LNCAP (cell line): ENCODE results near the gene SRRM1.

Source experiments
- TF ChIP-seq, protein P1 (sequence below): fragments of 450-650 bp; IDR thresholded peaks from 2 replicates; pipeline ENCODE4 v1.5.1; 2017; ENCODE audit warnings: mild to moderate bottlenecking

SRRM1 gene

DNA sequence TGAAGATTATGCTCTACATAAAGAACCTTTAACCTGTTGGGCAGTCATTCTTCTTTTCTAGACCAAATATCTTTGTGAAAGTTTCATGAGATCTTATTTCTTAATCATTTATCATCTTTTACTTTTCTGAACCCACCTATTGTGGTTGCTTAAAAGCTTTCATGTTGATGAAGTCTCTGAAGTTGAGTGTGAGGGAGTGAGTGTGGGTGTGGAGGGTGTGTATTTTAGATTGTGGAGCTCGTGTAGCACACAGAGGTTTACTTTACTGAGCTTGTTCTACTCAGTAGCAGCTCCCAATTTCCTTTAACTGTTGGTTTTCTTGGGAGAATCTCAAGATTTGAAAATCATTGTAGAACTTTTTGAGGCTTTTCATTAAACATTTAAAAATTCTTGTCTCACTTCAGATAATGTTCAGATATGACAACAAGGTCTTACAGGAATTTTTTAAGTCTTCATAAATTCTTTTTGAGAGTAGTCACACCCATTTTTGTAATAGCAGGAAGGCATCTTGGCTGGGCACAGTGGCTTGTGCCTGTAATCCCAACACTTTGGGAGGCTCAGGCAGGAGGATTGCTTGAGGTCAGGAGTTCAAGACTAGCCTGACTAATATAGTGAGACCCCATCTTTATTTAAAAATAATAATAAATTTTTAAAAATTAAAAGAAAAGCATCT, 17.0 kb downstream of the SRRM1 start:
- TF ChIP-seq, protein P1, sequence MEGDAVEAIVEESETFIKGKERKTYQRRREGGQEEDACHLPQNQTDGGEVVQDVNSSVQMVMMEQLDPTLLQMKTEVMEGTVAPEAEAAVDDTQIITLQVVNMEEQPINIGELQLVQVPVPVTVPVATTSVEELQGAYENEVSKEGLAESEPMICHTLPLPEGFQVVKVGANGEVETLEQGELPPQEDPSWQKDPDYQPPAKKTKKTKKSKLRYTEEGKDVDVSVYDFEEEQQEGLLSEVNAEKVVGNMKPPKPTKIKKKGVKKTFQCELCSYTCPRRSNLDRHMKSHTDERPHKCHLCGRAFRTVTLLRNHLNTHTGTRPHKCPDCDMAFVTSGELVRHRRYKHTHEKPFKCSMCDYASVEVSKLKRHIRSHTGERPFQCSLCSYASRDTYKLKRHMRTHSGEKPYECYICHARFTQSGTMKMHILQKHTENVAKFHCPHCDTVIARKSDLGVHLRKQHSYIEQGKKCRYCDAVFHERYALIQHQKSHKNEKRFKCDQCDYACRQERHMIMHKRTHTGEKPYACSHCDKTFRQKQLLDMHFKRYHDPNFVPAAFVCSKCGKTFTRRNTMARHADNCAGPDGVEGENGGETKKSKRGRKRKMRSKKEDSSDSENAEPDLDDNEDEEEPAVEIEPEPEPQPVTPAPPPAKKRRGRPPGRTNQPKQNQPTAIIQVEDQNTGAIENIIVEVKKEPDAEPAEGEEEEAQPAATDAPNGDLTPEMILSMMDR, result no peak

- TF ChIP-seq, protein P1, result no peak
These were observed 21.5 kb downstream of the SRRM1 start for GRCh38 chr1:24664507-24665033.

GRCh38 chr1:24666794-24667193, 23.7 kb downstream of the SRRM1 start:
- TF ChIP-seq, protein P1, result no peak

DNA sequence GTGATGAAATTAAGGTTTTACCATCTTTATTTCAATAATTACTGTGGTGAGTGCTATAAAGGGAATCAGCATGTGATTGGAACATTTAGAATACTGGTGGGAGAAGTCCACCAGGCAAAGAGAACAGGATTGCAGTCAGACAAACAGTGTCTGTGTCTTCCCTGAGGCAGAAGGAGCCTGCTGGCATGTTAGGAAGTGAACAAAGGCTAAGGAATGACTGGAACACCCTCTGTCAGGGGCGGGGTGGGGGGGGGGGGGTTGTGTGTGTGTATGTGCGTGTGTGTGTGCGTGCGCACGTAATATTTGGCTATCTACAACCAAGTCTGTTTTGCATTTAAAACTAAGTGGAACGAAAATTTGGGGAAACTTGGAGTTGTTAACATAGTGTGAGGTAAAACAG, 30.2 kb downstream of the SRRM1 start:
- TF ChIP-seq, protein P1, result no peak

- TF ChIP-seq, protein P1, result no peak
These were observed 36.6 kb downstream of the SRRM1 start for GRCh38 chr1:24679725-24680124.

- TF ChIP-seq, protein P1, result no peak
These were observed 40.6 kb downstream of the SRRM1 start for GRCh38 chr1:24683713-24684162.

DNA sequence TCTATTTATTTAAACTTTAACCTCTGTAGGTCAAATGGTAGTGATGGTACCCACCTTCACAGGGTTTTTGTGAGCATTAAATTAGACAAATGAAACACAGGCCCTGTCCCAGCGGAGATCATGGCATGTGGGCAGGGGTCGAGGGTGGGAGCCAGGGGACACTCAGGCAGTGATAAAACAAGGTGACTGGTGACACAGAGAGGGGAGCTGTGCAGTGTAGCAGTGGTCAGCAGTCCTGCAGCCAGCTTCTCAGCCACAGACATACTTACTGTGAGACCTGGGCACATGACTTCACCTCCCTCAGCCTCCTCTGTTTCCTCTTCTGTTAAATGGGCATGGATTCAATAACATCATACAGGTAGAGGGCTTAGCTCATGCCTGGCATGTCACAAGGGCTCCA, 44.9 kb downstream of the SRRM1 start:
- TF ChIP-seq, protein P1, result no peak
